ENCODE results near the gene ATRAID. TPM values are rescaled to one million over a fixed set of nuclear protein-coding genes. Genes with fewer than 3 reads are reported as not detected.
A peak's percentile ranks its signal among the peaks of the same experiment; 100 is the strongest.

The ATRAID gene
- total RNA-seq, 1 experiment from 2014 or later = 219 TPM

DNA sequence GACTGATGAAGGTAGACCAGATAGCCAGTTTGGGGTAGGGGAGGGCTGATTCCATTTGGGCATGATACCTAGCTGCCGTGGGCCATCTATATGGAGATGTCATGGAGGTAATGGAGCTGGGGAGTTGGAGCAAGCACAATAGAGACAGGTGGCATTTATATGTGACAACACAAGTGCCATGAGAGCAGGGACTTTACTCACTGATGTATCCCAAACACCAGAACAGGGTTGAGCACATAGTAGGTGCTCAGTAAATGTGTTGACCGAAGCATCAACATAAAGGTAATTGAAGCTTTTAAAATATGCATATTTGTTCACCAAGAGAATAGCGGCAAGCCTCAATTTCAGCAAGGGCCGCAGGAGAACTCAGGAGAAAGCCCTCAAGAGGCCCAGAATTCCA, 36.1 kb downstream of the ATRAID start:
- no peak for DNase-seq (ENCODE audit: extremely low read depth, low read depth)

DNA sequence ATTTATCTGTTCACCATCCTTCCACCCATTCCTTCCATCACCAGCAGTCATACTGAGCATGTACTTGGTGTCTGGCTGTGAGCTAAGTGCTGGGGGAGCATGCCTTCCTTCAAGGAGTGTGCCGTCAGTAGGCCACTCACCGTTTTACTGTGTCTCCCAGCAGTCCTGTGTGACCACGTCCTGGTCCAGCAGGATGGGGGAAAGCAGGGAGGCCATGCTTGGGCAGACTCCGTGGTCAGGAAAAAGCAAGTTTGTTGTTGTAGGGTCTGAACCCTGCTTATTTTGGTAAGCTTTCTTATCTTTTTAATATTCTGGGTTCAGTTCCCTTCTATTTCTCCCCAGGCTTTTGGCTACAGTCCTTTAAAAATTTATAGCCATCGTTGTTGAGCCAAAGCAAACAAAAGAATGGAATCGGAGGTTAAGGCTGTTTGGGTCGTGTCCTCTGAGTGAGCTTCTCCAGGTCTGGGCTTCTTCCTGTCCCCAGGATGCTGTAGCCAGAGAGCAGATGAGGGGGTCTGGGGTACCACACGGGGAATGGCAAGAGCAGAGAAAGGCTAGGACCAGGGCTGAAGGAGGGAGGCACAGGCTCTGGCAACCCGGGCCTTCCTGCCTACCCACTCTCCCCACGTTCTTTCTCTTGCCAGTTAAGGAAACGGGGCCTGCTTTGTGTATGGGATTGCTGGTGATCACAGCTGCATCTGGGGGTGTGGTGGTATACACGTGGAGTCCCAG, 37.5 kb downstream of the ATRAID start:
- no peak for DNase-seq (ENCODE audit: extremely low read depth, low read depth)

DNA sequence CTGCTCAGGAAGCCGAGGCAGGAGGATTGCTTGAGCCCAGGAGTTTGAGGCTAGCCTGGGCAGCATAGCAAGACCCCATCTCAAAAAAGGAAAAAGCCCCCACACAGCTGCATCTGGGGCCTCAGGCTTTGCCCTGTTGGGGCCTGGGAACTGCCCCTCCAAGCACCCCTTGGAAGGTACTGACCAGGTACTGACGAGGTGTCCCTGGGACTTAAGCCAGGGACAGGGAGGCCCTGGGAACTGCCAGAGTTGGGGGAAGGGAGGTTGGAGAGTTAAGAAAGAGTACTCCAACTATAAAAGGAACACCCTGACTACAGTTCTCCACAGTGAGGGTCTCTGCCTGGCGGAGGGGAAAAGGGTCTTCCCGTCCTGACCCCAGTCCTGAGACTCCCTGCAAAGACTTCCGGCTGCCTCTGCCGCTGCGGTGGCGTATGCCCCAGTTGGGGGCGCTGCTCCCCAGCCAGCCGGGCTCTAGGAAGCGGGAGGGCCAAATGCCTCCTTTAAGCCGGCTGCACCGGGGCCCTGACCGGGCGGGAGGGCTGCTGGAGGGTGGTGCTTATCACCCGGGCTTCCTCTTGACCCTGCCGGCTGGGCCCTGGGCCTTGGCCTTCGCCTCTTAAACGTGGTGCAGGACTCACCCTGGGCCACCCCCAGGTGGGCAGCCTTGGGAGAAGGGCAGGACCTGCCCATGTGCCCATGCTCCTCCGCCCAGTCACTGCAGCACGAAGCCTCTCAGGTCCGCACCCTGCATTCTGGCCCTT, 38.2 kb downstream of the ATRAID start:
- peak; percentile 60 for DNase-seq (ENCODE audit: extremely low read depth, low read depth)

DNA sequence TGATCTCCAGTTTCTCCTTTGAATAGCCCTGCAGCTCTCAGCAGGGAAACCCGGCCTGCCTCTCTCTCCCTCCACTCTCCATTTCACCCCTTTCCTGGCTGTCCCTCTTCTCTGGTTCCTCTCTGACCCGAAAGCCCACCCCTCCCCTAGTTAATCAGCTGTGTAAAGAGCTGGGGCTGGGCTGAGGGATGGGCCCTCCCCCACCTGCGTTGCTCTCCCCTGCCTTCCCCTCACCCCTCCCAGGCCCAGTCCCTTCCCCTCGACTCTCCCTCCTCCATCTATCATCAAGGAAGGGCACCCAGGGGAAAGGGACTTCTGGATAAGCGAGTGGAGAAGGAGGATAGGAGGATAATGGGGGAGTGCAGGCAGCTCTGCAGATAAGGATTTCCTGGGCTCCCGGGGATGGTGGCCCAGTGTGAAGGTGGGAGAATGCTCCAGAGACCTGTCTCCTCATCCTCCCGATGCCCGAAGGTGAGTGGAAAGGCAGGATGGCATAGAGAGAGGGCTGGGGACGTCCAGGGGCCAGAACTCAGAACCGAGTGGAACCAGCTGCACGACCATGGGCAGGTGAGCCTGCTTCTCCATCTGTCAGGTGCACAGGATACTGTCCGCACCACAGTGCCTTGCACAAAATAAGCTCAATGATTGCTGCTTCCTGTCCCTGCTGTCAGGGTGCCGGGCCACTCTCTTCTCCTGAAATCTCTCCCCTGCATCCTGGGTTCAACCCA, 39.0 kb downstream of the ATRAID start:
- DNase-seq (ENCODE audit: extremely low read depth, low read depth) = no peak

DNA sequence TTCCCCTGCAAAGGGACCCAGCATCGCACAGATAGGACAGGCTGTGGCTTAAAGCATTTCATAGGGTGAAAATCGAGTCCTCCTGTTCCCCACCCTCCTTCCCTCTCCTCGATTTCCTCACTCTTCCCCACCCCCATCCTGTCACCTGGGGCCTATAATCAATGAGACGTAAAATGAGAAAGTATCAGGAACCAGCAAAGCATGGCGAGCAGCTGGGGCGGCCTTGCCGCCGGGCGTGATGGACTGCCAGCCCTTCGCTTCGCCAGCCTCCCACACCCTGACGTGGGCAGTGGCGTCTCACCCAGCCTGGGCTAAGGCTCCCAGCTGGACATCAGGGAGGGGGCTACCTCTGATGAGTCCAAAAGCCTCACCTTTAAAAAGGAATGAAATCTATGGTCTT, 39.9 kb downstream of the ATRAID start:
- no peak for DNase-seq (ENCODE audit: extremely low read depth, low read depth)

DNA sequence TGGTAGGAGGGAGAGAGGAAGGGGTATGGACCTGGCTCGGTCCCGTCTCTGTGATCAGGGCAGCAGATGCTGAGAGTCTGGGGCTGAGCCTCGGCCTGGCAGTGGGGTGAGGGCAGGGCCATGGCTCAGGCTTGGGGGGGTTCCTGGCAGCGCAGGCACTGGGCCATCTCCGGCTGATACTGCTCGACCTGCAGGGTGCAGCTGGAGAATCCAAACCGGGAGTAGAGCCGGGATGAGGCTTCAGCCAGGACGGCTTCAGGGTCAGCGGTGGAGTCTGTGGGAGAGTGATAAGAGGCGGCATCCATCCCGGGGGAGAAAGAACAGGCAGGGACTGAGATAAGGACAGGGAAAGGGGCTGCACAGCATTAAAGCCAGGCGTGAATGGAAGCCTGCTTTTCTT, 43.3 kb downstream of the ATRAID start:
- no peak for DNase-seq (ENCODE audit: extremely low read depth, low read depth)

DNA sequence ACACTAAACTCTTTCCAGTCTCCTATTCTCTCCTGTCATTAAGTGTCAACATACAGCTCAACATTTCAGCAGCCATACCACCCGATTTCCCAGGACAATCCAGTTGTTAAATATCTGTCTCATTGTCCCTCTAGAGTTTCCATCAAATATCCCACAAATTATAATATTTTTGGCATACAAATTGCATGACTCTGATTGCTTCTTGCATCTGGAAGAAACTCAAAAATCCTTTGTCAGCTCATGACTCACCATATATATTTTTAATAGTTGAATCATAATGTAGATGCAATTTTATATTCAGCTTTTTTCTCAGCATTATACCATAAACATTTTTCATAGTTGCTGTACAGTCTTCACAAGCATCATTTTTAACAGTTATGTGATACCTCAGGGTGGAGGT, 43.8 kb downstream of the ATRAID start:
- no peak for DNase-seq (ENCODE audit: extremely low read depth, low read depth)

DNA sequence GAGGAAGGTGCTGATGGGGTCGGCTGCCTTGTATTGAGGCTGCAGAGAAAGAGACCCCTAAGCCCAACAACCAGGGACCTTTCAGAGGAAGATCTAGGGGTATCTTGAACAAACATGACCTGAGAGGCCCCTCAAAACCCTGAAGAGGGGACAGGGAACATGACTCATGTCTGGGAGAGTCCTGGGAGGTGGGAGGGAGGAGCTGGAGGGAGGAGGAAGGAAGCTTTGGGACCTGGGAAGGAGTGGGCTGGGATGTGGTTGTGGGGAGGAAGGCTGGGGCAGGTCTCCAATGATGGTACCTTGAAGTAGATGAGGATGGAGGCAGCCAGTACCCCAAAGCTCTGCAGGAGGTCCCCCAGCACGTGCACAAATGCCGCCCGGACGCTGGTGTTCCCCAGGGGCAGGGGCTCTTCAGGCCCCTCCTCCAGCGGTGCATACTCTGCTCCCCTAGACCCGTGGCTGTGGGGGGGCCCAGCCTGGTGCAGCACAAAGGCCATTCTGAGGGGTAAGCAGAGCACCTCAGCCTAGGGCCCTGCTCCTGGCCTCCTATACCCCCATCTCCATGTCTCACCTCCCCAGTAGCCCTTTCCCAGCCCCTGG, 45.1 kb downstream of the ATRAID start:
- DNase-seq (ENCODE audit: extremely low read depth, low read depth) = no peak

DNA sequence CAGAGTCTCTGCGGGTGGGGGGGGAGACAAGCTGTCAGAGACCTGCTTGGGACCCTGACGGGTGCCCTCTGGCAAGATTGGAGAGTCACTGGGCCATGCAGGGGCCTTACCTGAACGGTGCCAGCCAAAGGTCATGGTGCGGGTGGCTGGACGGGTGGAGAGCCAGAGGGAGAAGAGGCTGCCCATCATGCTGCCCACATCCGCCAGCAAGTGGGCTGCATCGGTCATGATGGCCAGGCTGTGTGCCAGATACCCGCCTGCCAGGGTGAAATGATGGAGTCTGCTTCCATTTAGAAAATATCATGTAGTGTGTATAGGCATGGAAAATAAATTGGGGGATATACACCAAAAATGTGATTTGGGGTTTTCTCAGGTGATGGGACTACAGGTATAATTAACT, 46.2 kb downstream of the ATRAID start:
- DNase-seq (ENCODE audit: extremely low read depth, low read depth) = no peak

DNA sequence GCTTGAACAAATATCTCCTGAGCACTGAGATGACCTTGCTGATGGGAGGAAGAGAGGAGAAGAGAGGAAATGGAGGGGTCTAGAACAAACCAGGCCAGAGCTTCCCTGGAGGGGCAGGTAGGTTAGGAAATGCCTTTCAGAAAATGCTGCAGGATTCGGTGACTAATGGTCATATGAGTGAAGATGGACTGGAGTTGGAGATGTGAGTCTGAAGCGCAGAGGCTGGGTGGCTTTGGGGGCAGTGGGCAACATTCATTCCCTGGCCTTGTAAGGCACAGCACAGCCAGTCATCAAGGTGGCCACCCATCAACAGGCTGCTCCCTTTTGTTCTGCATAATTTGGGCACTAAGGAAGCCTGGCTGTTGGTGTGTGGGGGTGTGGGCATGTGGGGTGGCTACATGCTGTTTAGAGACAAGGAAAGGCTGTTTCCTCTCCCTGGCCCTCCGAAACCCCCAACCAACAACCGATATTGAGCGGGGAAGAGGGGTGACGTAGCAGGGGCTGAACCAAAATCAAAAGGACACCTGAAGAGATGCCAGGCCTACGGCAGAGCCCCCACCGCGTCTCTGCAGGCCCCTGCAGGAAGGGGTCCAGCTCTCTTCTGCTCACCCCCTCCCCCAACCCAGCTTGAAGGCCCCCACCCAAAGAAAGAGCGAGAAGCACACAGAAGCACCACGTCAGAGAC, 49.5 kb downstream of the ATRAID start:
- no peak for DNase-seq (ENCODE audit: extremely low read depth, low read depth)

DNA sequence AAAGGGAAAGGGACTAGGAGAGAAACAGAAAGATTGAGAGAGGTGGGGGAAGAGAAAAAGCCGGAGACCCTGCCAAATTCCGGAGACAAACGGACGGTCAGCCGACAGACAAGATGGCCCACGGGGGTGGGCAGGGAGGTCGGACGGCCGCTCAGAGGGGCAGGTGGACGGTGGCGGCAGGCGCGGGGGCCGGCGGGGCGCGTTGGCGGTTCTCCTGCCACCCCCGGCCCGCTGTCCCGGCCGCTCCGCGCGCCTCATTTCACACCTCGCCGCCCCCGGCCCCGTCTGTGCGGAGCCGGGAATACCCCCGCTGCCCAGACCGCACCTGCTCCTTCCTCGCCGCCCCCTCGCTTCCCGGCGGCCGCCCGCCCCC, 50.1 kb downstream of the ATRAID start:
- DNase-seq (ENCODE audit: extremely low read depth, low read depth) = no peak

DNA sequence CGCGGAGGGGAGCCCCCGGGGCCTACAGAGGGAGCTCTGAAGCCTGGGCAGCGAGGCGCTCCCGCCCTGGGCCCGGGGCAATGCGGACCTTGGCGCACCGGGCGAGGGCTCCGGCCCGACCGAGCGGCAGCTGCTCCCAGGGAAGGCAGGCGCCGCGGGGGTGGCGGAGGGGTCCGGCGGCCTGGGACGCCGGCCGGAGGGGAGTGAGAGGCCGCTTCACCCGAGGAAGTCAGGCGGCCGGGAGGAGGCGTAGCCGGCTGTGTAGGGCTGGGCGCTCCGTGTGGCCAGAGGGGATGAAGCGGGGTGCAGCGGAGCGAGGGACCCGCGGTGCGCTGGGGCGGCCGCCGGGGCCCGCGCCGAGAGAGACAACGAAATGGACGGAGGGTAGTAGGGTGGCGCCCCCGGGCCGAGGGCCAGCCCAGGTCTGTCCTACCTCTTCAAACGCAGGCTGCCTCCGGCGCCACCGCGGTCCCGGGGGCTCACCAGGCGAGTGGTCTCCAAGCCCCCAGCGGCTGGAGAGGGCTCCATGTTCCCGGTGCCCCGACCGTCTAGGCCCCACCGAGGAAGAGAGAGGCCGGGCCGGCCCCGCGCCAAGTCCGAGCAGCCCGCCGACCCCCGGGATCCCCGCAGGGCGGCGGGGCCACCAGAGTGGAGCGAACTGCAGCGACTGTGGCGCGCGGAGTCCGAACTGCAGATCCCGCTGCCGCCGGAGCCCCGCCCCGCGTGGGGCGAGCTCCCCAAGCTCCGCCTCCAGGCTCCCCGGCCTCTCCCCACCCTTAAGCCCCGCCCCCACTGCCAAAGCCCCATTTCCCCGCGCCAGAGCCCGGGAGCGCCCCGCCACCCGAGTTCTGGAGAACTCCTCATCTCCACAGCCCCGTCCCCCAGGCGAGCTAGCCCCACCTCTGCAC, 50.8 kb downstream of the ATRAID start, which contains the start of gene SLC30A3:
TSS of gene SLC30A3 (minus strand) at position 669 of the 908 bp plus-strand sequence. CDS start at position 528, 141 bp downstream.
- peak; percentile 52 for DNase-seq (ENCODE audit: extremely low read depth, low read depth)

DNA sequence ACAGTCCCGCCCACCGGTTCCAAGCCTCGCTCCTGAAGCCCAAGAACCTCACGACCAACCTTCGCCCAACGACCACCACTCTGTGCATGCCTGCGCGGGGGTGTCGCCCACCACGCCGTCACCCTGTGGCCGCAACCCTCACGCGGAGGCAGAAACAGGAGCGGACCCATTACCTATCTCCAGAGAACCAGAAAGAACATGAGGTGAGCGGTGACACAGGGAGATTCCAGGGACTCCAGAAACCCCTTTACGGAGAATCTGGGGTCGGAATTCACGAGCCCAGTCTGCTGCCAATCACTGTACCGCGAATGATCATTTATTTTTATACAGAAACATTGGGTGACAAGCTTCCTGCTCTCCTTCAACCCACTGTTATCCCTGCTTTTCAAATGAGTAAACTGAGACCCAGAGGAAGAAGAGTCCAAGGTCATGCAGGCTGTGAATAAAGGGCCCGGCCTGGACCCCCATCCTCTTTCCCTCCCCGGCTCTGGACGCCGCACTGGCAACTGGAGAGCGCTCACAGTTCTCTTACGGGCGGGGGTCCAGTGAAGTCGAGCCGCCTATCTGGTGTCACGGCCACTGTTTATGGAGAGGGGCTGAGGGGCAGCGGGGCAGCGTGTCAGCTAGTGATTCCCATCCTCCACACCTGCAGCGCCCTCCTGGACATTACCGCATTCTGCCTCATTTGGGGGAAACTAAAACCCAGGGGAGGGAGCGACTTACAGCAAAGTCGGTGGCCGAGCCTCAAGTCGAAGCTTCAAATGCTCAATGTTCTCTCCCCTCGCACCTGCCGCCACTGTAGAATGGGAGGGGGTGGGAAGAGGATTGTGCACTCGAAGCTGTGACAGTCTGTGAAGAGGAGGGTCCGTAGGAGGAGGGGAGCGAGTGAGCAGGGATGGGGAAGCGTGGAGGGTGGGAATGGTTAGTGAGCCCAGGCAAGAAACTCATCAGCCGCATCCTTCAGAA, 51.7 kb downstream of the ATRAID start:
- DNase-seq (ENCODE audit: extremely low read depth, low read depth) = no peak

DNA sequence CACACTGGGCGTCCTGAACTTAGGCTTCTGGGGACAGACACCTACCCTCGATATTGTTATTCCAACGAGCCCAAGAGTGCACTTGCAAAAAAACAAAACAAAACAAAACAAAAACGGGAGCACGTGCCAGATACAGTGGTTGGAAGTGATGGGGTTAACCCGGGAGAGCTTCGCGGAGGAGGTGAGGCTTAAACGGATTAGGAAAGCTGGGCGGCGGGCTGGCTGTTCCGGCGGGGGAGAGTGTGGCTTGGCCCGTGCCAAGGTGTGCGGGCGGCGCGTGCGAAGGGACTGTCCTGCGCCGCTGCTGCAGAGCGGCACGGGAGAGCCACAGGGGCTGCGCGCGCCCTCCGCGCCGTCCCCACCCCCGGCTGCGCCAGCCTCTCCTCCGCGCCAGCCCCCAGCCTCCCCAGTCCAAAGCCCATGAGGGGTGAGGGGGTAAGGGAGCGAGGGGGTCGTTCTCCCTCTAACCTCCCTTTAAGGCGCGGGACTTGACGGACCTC, 52.5 kb downstream of the ATRAID start:
- no peak for DNase-seq (ENCODE audit: extremely low read depth, low read depth)

DNA sequence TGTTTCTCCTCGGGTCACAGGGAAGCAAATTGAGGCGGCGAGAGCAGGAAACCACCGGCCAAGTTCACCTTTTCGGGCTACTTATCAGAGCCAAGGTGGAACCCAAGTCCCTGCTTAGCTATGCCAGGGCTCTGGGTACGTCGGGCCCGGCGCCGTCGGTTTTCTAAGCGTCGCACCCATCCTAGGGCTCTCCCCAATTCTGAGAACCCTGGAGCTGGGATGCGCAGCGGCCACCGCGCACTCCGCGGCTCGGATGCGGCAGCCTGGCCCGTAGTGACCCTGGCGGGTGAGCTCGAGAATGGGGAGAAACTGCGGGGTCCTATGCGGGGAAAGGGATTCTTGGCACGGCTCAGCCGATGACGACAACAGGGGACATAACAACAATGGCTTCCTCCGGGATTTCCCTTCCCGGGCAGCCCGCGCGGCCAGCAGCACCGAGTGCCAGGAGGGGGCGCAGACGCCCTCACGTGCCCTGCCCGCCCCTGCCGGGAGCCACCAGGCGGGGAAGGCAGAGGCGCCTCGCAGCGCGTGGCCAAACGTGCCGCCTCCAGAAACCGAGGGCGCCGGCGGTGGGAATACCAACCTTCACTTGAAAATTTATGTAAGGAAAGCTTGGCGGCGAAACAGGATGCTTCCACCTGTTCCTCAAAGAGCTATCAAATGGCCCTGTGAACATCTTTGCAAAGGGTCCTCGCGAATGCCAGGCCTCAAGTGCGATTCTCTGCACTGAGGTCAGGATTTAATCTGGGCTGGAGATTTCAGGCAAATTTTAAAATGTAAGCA, 53.1 kb downstream of the ATRAID start:
- DNase-seq (ENCODE audit: extremely low read depth, low read depth) = peak; percentile 66

DNA sequence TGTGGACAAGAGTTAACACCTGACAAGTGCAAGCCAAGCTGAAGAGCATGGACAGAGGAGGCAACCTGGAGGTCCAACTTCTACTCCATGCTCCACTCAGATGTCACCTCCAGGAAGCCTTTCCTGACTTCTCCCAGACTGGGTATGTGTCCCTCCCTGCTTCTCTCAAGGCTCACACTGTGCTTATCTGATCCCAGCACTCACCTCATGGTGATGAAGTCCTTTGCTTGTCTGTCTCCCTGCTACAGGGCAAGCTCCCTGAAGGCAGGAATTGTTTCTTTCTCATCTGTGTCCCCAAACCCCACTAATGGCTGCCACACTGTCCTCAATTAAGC, 53.7 kb downstream of the ATRAID start:
- DNase-seq (ENCODE audit: extremely low read depth, low read depth) = no peak

Data from NCI-H460 (cell line).